ENCODE data around the gene RABGAP1L. TPM values are rescaled to one million over a fixed set of nuclear protein-coding genes. Genes with fewer than 3 reads are reported as not detected.

RABGAP1L gene
- total RNA-seq, 4 donors from 2014 or later: 31.7 to 49.7 (median 34.3) TPM

- DNase-seq (ENCODE audit: low spot score) (no peak), ATAC-seq (ENCODE audit: low FRiP score) (no peak)
- no peak for TF ChIP-seq CTCF (IDR thresholded peaks at IDR 0.05)
Observed at GRCh38 chr1:174900317-174900716, 741.0 kb downstream of the RABGAP1L start.

GRCh38 chr1:174902531-174903099 is 743.3 kb downstream of the RABGAP1L start:
- no peak for DNase-seq (ENCODE audit: low spot score)
- TF ChIP-seq CTCF (IDR thresholded peaks at IDR 0.05): no peak
- no peak for ATAC-seq (ENCODE audit: low FRiP score)

- no peak for TF ChIP-seq CTCF (IDR thresholded peaks at IDR 0.05)
- ATAC-seq (ENCODE audit: low FRiP score) (no peak), DNase-seq (ENCODE audit: low spot score) (no peak)
Observed at GRCh38 chr1:174911606-174912005, 752.3 kb downstream of the RABGAP1L start.

GRCh38 chr1:174912264-174912663 is 752.9 kb downstream of the RABGAP1L start:
- DNase-seq (ENCODE audit: low spot score) (no peak), ATAC-seq (ENCODE audit: low FRiP score) (no peak)

GRCh38 chr1:174913225-174913903 is 754.0 kb downstream of the RABGAP1L start:
- TF ChIP-seq CTCF (IDR thresholded peaks at IDR 0.05): no peak
- ATAC-seq (ENCODE audit: low FRiP score) (no peak), DNase-seq (ENCODE audit: low spot score) (no peak)

More at GRCh38 chr1:174912264-174912663, 752.9 kb downstream of the RABGAP1L start:
- no peak for TF ChIP-seq CTCF (IDR thresholded peaks at IDR 0.05)

- DNase-seq (ENCODE audit: low spot score) (no peak), ATAC-seq (ENCODE audit: low FRiP score) (no peak)
- TF ChIP-seq CTCF (IDR thresholded peaks at IDR 0.05): no peak
Observed at GRCh38 chr1:174914991-174915390, 755.7 kb downstream of the RABGAP1L start.

- no peak for ATAC-seq (ENCODE audit: low FRiP score)
- no peak for TF ChIP-seq CTCF (IDR thresholded peaks at IDR 0.05)
- no peak for DNase-seq (ENCODE audit: low spot score)
Observed at GRCh38 chr1:174916846-174917245, 757.5 kb downstream of the RABGAP1L start.
